Osteocyte (in vitro differentiated cells): ENCODE data around the gene CTIF. TPM values are rescaled to one million over a fixed set of nuclear protein-coding genes. Genes with fewer than 3 reads are reported as not detected.
A peak's percentile ranks its signal among the peaks of the same experiment; 100 is the strongest.

Source experiments
- DNase-seq: peaks from one replicate; pipeline ENCODE4 v3.0.0; 2021; ENCODE audit warnings: mixed read lengths; ENCODE audit not compliant: unreplicated experiment; ENCODE audit errors: extremely low spot score
- H3K27ac Mint-ChIP-seq: one replicate; pipeline ENCODE4 v1.8.0; 2021; ENCODE audit warnings: mild to moderate bottlenecking, mixed read lengths; ENCODE audit not compliant: unreplicated experiment
- H3K27me3 Mint-ChIP-seq: one replicate; pipeline ENCODE4 v1.8.0; 2021; ENCODE audit warnings: mixed read lengths; ENCODE audit not compliant: unreplicated experiment
- H3K36me3 Mint-ChIP-seq: one replicate; pipeline ENCODE4 v1.8.0; 2021; ENCODE audit warnings: mixed read lengths; ENCODE audit not compliant: unreplicated experiment
- H3K4me1 Mint-ChIP-seq: one replicate; pipeline ENCODE4 v1.8.0; 2021; ENCODE audit warnings: mixed read lengths; ENCODE audit not compliant: unreplicated experiment
- H3K4me3 Mint-ChIP-seq: one replicate; pipeline ENCODE4 v1.8.0; 2021; ENCODE audit warnings: mild to moderate bottlenecking, moderate library complexity, mixed read lengths; ENCODE audit not compliant: unreplicated experiment
- H3K9me3 Mint-ChIP-seq: one replicate; pipeline ENCODE4 v1.8.0; 2021; ENCODE audit warnings: mixed read lengths; ENCODE audit not compliant: unreplicated experiment
- total RNA-seq: library from RNA; stranded (reverse); gene quantifications from 2 replicates; pipeline ENCODE4 v1.2.1, GENCODE V29; 2021
- TF ChIP-seq, protein P1 (sequence below): fragments of 200-600 bp; sonication (generic); IDR thresholded peaks from 2 replicates; pipeline ENCODE4 v1.5.0; 2021; ENCODE audit warnings: antibody characterized with exemption, mild to moderate bottlenecking, moderate library complexity

CTIF gene
- total RNA-seq, 1 donor from 2014 or later = 172 TPM

DNA sequence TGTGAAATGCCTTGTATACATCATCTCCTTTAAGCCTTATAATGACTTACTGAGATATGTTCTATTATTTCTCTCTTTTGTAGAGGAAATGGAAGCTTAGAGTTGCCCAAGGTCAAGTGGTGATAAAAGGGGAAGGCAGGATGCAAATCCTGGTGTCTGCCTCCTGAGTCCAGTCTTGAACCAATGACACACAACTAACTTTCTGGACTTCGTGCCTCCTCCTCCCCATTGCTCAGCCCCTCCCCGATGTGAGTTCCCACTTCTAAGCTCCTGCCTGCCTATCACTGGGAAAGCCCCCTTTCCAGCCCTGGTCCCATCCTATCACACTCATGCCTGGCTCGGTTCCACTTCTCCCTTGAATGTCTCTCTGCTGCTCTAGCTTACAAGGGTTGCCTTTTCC is 6.9 kb upstream of the CTIF start:
- TF ChIP-seq, protein P1, sequence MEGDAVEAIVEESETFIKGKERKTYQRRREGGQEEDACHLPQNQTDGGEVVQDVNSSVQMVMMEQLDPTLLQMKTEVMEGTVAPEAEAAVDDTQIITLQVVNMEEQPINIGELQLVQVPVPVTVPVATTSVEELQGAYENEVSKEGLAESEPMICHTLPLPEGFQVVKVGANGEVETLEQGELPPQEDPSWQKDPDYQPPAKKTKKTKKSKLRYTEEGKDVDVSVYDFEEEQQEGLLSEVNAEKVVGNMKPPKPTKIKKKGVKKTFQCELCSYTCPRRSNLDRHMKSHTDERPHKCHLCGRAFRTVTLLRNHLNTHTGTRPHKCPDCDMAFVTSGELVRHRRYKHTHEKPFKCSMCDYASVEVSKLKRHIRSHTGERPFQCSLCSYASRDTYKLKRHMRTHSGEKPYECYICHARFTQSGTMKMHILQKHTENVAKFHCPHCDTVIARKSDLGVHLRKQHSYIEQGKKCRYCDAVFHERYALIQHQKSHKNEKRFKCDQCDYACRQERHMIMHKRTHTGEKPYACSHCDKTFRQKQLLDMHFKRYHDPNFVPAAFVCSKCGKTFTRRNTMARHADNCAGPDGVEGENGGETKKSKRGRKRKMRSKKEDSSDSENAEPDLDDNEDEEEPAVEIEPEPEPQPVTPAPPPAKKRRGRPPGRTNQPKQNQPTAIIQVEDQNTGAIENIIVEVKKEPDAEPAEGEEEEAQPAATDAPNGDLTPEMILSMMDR = no peak
- H3K4me3 Mint-ChIP-seq = no peak overlapping the region
- no peaks in the 10 kb centered on the region for H3K27me3 Mint-ChIP-seq
- no peak overlapping the region for H3K27ac Mint-ChIP-seq
- H3K9me3 Mint-ChIP-seq = no peaks in the 10 kb centered on the region
- no peaks in the 10 kb centered on the region for H3K36me3 Mint-ChIP-seq
- peaks cover 57% of the 10 kb centered on the region for H3K4me1 Mint-ChIP-seq
- peak; percentile 53 for DNase-seq

- Mint-ChIP-seq H3K27me3 (no peaks in the 10 kb centered on the region), H3K27ac (peak overlapping the region; percentile 66), H3K4me3 (no peak overlapping the region), H3K9me3 (no peaks in the 10 kb centered on the region), H3K36me3 (no peaks in the 10 kb centered on the region), H3K4me1 (peaks cover 60% of the 10 kb centered on the region)
- TF ChIP-seq, protein P1 = no peak
- DNase-seq = no peak
Measured at GRCh38 chr18:48533340-48534070, 5.3 kb upstream of the CTIF start.

DNA sequence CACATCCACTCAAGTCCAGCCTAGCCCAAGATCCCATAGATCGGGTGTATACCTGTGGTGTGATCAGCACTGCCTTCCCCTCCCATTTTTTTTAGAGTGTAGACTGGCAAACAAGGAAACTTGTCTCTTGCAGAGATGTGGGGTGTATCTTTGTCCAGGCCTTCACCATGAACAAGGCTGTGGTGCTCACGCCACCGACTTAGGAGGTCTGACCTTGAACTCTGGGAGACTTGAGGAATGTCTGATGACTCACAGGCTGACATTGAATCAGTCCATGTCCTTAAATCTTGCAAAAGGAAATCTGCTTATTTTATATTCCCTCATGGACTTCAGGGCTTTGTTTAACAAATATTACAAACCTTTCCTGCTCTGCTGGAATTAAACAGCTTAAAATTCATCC is 4.5 kb upstream of the CTIF start:
- Mint-ChIP-seq H3K4me3 (no peak overlapping the region), H3K27ac (peak overlapping the region; percentile 66)
- no peak for DNase-seq

DNA sequence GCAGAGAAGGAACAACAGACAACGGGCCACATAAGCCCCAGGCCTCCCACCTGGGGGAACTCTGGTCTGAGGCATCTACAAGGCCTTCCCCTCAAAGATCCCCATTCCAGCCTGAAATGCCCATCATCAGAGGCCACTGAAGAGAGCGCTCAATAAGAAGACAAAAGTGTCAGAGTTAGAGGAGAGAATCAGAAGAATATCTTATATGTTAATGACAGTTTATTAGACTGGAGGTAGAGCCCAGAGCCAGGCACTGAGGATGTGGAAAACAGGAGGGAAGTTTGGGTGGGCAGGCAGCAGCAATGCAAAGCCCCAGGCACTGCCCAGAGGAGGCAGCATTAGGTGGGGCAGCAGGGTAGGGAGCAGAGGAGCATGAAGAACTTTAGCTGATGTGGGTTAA is 2.9 kb upstream of the CTIF start:
- no peak for DNase-seq
- Mint-ChIP-seq H3K9me3 (no peaks in the 10 kb centered on the region), H3K4me1 (peaks cover 43% of the 10 kb centered on the region), H3K27me3 (no peaks in the 10 kb centered on the region), H3K4me3 (no peak overlapping the region), H3K27ac (no peak overlapping the region), H3K36me3 (no peaks in the 10 kb centered on the region)
- TF ChIP-seq, protein P1 = no peak

More for the DNA sequence above, 4.5 kb upstream of the CTIF start:
- H3K4me1 Mint-ChIP-seq = peaks cover 57% of the 10 kb centered on the region
- no peaks in the 10 kb centered on the region for H3K36me3 Mint-ChIP-seq
- no peaks in the 10 kb centered on the region for H3K27me3 Mint-ChIP-seq
- TF ChIP-seq, protein P1 = no peak
- no peaks in the 10 kb centered on the region for H3K9me3 Mint-ChIP-seq

- no peak for DNase-seq
- Mint-ChIP-seq H3K4me1 (peaks cover 42% of the 10 kb centered on the region), H3K4me3 (no peak overlapping the region), H3K27ac (no peak overlapping the region), H3K36me3 (no peaks in the 10 kb centered on the region), H3K27me3 (no peaks in the 10 kb centered on the region), H3K9me3 (no peaks in the 10 kb centered on the region)
- TF ChIP-seq, protein P1 = no peak
Measured at GRCh38 chr18:48536516-48536915, 2.3 kb upstream of the CTIF start.
